NCI-H2171 (cell line): ENCODE results near the gene TM2D3.
A peak's percentile ranks its signal among the peaks of the same experiment; 100 is the strongest.
"Not testable (repeated sequence)": the region's sequence is repeated elsewhere in the genome, so short reads cannot be mapped to it uniquely, and the experiment has no call there.

Experiments
- DNase-seq: peaks from one replicate; lab custom pipeline; 2025; lab: John Stamatoyannopoulos, UW

TM2D3 gene

DNA sequence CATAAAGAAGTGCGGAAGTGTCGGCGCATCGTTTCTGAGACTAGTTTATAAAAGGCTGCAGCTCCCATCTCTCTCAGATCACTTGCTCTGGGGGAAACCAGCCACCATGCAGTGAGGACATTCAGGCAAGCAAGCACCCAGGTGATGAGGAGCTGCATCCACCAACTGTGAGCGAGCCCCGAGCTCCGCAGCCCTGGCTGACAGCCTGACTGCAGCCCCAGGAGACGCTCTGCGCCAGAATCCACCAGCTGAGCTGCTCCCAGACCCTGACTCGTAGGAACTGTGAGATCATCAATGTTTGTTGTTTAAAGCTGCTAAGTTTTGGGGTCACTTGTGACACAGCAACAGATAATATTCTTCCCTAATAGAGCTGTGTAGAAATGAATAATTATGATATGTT, 5.0 kb upstream of the TM2D3 start:
- peak; percentile 42 for DNase-seq

GRCh38 chr15:101654624-101655337, 2.6 kb upstream of the TM2D3 start:
- DNase-seq = not testable (repeated sequence)

DNA sequence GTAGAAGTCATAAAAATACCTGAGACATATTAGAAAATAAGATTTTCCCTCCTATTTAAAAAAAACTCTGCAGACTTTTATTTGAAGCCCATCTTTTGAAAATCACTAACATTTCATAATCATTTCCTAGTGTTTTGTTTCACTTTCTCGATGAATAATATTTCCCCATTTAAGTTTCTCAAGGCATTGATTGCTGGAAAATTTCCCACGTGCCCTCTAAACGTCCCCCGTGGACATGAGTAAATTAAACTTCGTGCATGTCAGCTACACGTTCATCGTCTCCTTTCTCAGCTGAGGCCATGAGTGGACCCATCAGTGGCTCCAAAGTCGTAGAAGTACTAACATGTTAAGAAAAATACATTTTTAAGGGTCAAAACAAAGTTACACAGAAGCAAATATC, 2.0 kb upstream of the TM2D3 start:
- DNase-seq = no peak

GRCh38 chr15:101652786-101653430, 727 bp upstream of the TM2D3 start:
- DNase-seq = no peak

DNA sequence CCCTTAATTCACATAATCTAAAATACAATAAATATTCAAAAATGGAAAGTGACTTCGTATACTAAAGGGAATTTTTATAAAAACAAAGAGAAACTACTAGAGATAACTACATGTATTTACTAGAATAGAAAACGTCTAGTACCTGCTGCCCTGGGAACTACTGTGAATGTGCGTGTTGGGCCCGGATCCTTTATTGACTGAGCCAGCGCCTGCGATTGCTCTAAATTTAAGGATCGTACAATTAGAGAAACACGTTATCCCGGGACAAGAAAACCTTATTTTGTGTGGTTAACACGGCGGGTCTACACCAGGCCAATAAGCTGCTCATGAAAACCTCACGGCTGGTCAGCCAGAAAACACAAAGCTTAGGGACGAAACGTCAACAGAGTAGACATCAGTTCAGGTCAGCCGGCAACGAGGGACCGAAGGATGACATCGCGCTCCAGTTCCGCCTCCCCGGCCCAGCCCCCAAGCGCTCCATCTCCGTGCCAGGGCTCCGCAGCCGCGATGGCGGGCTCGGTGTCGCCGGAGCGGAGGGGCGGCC, 555 bp downstream of the TM2D3 start:
- DNase-seq = peak; percentile 63

DNA sequence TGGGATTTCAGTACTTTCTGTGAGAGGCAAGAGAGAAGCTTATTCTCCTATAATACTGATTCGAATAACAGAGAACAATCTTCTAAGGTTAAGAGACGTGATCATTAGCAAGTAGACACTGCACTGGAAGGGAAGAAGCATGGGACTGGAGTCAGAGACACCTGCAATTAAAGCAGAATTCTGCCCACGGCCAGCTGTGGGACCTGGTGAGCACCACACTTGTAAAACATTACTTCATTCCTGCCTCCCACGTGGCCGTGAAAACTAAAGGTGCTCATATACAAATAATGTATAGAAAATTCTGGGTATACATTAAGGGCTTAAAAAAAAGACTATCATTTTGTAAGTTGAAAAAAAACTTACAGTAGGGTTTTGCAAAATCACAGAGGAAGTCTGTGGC, 2.0 kb downstream of the TM2D3 start:
- DNase-seq = no peak

DNA sequence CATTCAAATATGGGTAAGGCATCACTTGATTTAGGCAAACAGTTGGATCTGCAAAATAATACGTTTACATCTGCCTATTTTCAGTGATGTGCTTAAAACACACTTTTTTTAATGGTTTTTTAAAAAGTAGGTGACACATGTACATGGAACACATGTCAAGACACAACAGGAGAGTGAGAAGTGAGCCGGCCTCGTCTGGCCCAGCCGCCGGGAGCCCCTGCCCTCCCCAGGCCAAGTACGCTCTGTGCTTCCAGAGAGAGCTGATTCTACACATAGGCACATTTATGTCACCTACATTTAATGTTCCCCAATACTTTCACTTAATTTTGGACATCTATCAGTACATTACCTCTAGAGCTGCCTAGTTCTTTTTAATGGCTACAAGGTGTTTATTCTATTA, 3.8 kb downstream of the TM2D3 start:
- DNase-seq = no peak

GRCh38 chr15:101647251-101647650, 4.9 kb downstream of the TM2D3 start:
- DNase-seq = no peak

GRCh38 chr15:101646672-101647071, 5.5 kb downstream of the TM2D3 start:
- no peak for DNase-seq

DNA sequence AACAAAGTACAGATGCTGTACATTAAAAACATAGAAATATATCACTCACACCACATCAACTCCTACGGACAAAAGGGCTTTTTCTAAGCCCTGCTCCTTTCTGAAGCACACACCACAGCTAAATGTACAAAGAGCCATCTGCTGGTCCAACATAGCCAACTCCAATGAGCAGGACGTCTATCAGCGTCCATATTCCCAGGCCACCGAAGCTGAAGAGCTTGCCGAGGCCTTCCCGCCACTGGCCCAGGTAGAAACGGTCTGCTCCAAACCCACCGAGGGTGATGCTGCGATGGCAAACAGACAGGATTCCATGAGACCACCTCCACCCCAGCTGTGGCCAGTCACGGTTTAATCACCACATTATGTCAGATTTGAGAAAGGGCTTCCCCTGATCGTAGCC, 9.8 kb downstream of the TM2D3 start:
- DNase-seq = no peak

DNA sequence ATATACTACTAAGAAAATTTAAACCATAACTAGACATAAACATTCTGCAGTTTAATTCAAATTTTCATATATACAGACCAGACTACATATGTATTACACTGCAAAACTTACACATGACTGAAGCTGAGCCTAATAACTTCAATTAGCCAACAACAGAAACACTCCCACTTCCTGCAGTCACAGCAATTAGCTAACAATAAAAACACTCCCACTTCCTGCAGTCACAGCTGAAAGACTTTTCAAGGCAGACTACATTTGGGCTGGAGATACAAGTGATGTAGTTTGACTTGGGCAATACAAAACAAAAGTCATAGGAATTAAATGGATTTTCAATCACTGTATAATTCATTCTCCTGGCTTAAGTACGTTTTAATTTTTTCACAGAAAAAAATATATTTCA, 10.3 kb downstream of the TM2D3 start:
- DNase-seq = no peak

- peak; percentile 34 for DNase-seq
Measured at GRCh38 chr15:101641129-101641764, 10.9 kb downstream of the TM2D3 start.

GRCh38 chr15:101639667-101640066, 12.5 kb downstream of the TM2D3 start:
- no peak for DNase-seq

DNA sequence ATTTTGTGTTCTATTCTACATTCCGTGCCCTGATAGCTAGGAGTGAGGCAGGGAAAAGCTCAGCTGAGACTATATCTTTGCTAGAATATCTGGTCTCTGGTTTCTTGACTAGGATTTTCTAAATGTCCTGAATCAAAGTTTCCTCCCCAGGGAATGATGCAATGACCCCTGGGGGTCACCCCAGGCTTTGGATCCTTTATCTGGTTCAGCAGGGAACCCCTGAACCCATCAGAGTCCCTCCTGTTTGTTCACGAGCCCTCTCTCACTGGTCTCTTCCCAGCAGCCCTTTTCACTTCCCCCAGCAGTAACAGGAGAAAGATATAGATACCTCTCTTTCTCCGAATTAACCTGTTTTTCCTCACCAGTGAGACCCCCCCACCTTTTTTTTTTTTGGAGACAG, 14.3 kb downstream of the TM2D3 start:
- DNase-seq = no peak

DNA sequence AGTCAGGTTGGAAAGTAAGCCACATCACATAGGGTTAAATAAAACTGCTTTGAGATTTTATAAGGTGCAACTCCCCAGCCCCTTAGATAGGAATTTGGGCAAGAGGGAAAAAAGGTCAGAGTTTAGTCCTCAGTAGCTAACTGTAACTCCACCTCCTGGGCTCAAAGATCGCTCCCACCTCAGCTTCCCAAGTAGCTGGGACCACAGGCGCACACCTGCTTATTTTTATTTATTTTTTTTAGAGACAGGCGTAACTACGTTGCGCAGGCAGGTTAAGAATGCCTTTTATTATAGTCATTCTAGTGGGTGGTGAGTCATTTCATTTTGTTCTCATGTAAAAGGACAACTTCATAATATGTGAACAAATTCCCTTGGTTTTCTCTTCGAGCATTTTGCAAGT, 14.7 kb downstream of the TM2D3 start:
- DNase-seq = no peak

DNA sequence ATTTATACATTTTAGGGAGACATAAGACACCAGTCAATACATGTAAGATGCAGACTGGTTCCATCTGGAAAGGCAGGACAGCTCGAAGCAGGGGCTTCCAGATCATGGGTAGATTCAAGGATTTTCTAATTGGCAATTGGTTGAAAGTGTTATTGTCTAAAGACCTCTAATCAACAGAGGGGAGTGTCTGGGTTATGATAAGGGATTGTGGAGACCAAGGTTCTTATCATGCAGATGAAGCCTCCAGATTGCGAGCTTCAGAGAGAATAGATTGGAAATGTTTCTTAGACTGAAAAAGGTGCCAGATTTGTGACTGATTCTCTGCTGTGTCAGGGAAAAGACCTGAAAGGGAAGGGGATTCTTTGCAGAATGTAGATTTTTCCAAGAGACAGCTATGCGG, 15.1 kb downstream of the TM2D3 start:
- no peak for DNase-seq

- DNase-seq = no peak
Measured at GRCh38 chr15:101635944-101636727, 16.0 kb downstream of the TM2D3 start.

- DNase-seq = no peak
Measured at GRCh38 chr15:101633356-101633755, 18.8 kb downstream of the TM2D3 start.

DNA sequence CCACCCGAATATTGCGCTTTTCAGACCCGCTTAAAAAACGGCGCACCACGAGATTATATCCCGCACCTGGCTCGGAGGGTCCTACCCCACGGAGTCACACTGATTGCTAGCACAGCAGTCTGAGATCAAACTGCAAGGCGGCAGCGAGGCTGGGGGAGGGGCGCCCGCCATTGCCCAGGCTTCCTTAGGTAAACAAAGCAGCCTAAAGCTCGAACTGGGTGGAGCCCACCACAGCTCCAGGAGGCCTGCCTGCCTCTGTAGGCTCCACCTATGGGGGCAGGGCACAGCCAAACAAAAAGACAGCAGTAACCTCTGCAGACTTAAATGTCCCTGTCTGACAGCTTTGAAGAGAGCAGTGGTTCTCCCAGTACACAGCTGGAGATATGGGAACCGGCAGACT, 25.5 kb downstream of the TM2D3 start:
- not testable (repeated sequence) for DNase-seq

- no peak for DNase-seq
Measured at GRCh38 chr15:101625980-101626379, 26.2 kb downstream of the TM2D3 start.

DNA sequence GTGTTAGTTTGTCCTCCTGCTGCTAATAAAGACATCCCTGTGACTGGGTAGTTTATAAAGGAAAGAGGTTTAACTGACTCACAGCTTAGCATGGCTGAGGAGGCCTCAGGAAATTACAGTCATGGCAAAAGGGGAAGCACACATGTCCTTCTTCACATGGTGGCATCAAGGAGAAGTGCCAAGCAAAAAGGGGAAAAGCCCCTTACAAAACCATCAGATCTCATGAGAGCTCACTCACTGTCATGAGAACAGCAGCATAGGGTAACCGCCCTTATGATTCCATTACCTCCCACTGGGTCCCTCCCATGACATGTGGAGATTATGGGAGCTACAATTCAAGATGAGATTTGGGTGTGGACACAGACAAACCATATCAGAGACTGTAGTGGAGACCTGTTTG, 27.0 kb downstream of the TM2D3 start:
- DNase-seq = no peak
